HepG2 (cell line): ENCODE measurements around the gene SKIC2. TPM values are rescaled to one million over a fixed set of nuclear protein-coding genes. Genes with fewer than 3 reads are reported as not detected.

Experiments used
- CENPX ChIP-seq: sonication (generic); formaldehyde crosslinking; IDR thresholded peaks from 2 replicates; pipeline ENCODE4 v1.9.0; 2021; ENCODE audit warnings: mild to moderate bottlenecking, missing genetic modification reagents, moderate library complexity
- EEA1 ChIP-seq: sonication (generic); formaldehyde crosslinking; IDR thresholded peaks from 2 replicates; pipeline ENCODE4 v1.5.1; 2020; ENCODE audit warnings: mild to moderate bottlenecking, missing genetic modification reagents, borderline replicate concordance
- FOXM1 ChIP-seq: sonication (generic); formaldehyde crosslinking; IDR thresholded peaks from 2 replicates; pipeline ENCODE4 v1.5.0; 2020; ENCODE audit warnings: missing genetic modification reagents
- PCBP2 ChIP-seq: fragments of 200-400 bp; formaldehyde crosslinking; optimal IDR thresholded peaks from 2 replicates; pipeline ENCODE3; 2018; ENCODE audit warnings: low read length, low read depth; ENCODE audit not compliant: poor library complexity, severe bottlenecking
- ZNF605 ChIP-seq: sonication (generic); formaldehyde crosslinking; IDR thresholded peaks from 2 replicates; pipeline ENCODE4 v1.8.0; 2022; ENCODE audit warnings: mild to moderate bottlenecking, missing genetic modification reagents
- ZSCAN12 ChIP-seq: sonication (generic); formaldehyde crosslinking; IDR thresholded peaks from 2 replicates; pipeline ENCODE4 v1.9.0; 2021; ENCODE audit warnings: mild to moderate bottlenecking, missing genetic modification reagents
- polyA plus RNA-seq, 8 experiments: library from polyadenylated mRNA; depleted of rRNA in 3 of 8; stranded (reverse) in 7 of 8; unstranded in 1 of 8; fragments of >200 nt; fragmentation: Illumina TruSeq in 4 of 8; extraction: Trizol in 4 of 8; gene quantifications; 2 replicates each; pipeline versions ENCODE4 v1.2.1 to v1.2.3, GENCODE V29; 2011 to 2016; ENCODE audit warnings: low read depth in 4 of 8, missing spikeins in 1 of 8, mixed read lengths in 1 of 8; ENCODE audit not compliant: insufficient read depth in 1 of 8
- total RNA-seq, 5 experiments: library from RNA; depleted of rRNA; stranded (reverse); fragments of >200 nt; fragmentation: Illumina TruSeq; extraction: Trizol; gene quantifications; 2 replicates each; pipeline ENCODE4 v1.2.3, GENCODE V29; 2016; ENCODE audit warnings: low read depth in 1 of 5
- TF ChIP-seq, protein P1 (sequence below): sonication (generic); formaldehyde crosslinking; conservative IDR thresholded peaks from 2 replicates; pipeline ENCODE4 v1.8.1; 2023; ENCODE audit warnings: missing genetic modification reagents
- TF ChIP-seq, protein P2 (sequence below): sonication (generic); formaldehyde crosslinking; IDR thresholded peaks from 2 replicates; pipeline ENCODE4 v1.4.0; 2020; ENCODE audit warnings: missing genetic modification reagents
- TF ChIP-seq, protein P3 (sequence below): sonication (generic); formaldehyde crosslinking; IDR thresholded peaks from 2 replicates; pipeline ENCODE4 v1.4.0; 2020; ENCODE audit warnings: missing genetic modification reagents, borderline replicate concordance
- TF ChIP-seq, protein P4 (sequence below): sonication (generic); formaldehyde crosslinking; IDR thresholded peaks from 2 replicates; pipeline ENCODE4 v1.5.0; 2020; ENCODE audit warnings: missing genetic modification reagents

The SKIC2 gene
- total and polyA plus RNA-seq, 2 of the 13 experiments (the other 11 are each of a cell fraction or from before 2014, with no cell fraction given): 67.1 to 68.4 TPM

DNA sequence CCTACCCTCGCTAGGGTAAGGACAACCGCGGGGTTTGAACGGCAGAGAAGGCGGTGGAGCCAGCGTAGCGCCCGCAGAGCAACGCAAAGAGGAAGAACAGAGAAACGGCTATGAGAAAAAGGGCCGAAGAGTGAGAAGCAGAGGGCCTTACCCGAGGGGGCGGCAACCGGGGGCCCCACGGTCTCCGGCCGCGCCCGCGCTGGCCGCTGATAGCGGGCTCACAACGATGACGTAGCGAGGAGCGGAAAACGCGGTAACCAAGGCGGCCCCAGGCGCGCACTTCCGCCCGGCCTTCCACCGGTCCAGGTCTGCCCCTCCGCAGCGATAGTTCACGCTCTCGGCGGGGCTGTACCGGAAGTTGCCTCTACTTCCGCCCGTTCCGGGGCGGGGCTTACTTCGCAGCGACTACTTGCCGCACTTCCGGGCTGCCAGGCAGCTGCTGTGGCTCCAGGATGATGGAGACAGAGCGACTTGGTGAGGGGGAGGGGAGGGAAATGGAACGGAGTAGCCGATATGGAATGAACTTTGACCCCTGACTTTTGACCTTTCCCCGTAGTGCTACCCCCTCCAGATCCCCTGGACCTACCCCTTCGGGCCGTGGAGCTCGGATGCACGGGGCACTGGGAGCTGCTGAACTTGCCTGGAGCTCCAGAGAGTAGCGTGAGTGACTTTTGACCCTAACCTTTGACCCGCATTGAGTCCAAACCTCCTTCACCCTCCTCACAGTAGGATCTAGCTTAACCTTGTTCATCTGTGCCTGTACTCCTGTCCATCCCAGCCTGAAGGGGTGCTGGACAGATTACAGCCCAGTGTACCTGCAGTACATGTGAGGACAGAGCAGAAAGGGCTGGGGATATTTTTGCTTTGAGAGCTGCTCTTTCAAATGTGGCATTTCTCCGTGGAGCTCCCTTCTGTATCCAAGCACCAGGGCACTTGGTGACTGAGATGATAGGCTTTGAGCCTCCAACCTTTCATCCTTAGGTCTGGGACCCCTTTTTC, at the start of gene SKIC2, which contains the start of gene NELFE (continued):
- TF ChIP-seq, protein P1, sequence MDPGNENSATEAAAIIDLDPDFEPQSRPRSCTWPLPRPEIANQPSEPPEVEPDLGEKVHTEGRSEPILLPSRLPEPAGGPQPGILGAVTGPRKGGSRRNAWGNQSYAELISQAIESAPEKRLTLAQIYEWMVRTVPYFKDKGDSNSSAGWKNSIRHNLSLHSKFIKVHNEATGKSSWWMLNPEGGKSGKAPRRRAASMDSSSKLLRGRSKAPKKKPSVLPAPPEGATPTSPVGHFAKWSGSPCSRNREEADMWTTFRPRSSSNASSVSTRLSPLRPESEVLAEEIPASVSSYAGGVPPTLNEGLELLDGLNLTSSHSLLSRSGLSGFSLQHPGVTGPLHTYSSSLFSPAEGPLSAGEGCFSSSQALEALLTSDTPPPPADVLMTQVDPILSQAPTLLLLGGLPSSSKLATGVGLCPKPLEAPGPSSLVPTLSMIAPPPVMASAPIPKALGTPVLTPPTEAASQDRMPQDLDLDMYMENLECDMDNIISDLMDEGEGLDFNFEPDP (CRISPR knock-in tag): no peak
- no peak for TF ChIP-seq FOXM1 (CRISPR knock-in tag)
- TF ChIP-seq, protein P2, sequence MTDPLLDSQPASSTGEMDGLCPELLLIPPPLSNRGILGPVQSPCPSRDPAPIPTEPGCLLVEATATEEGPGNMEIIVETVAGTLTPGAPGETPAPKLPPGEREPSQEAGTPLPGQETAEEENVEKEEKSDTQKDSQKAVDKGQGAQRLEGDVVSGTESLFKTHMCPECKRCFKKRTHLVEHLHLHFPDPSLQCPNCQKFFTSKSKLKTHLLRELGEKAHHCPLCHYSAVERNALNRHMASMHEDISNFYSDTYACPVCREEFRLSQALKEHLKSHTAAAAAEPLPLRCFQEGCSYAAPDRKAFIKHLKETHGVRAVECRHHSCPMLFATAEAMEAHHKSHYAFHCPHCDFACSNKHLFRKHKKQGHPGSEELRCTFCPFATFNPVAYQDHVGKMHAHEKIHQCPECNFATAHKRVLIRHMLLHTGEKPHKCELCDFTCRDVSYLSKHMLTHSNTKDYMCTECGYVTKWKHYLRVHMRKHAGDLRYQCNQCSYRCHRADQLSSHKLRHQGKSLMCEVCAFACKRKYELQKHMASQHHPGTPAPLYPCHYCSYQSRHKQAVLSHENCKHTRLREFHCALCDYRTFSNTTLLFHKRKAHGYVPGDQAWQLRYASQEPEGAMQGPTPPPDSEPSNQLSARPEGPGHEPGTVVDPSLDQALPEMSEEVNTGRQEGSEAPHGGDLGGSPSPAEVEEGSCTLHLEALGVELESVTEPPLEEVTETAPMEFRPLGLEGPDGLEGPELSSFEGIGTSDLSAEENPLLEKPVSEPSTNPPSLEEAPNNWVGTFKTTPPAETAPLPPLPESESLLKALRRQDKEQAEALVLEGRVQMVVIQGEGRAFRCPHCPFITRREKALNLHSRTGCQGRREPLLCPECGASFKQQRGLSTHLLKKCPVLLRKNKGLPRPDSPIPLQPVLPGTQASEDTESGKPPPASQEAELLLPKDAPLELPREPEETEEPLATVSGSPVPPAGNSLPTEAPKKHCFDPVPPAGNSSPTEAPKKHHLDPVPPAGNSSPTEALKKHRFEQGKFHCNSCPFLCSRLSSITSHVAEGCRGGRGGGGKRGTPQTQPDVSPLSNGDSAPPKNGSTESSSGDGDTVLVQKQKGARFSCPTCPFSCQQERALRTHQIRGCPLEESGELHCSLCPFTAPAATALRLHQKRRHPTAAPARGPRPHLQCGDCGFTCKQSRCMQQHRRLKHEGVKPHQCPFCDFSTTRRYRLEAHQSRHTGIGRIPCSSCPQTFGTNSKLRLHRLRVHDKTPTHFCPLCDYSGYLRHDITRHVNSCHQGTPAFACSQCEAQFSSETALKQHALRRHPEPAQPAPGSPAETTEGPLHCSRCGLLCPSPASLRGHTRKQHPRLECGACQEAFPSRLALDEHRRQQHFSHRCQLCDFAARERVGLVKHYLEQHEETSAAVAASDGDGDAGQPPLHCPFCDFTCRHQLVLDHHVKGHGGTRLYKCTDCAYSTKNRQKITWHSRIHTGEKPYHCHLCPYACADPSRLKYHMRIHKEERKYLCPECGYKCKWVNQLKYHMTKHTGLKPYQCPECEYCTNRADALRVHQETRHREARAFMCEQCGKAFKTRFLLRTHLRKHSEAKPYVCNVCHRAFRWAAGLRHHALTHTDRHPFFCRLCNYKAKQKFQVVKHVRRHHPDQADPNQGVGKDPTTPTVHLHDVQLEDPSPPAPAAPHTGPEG (CRISPR knock-in tag): peak; percentile 84; the same call in 1 of the 2 replicates
- TF ChIP-seq, protein P3, sequence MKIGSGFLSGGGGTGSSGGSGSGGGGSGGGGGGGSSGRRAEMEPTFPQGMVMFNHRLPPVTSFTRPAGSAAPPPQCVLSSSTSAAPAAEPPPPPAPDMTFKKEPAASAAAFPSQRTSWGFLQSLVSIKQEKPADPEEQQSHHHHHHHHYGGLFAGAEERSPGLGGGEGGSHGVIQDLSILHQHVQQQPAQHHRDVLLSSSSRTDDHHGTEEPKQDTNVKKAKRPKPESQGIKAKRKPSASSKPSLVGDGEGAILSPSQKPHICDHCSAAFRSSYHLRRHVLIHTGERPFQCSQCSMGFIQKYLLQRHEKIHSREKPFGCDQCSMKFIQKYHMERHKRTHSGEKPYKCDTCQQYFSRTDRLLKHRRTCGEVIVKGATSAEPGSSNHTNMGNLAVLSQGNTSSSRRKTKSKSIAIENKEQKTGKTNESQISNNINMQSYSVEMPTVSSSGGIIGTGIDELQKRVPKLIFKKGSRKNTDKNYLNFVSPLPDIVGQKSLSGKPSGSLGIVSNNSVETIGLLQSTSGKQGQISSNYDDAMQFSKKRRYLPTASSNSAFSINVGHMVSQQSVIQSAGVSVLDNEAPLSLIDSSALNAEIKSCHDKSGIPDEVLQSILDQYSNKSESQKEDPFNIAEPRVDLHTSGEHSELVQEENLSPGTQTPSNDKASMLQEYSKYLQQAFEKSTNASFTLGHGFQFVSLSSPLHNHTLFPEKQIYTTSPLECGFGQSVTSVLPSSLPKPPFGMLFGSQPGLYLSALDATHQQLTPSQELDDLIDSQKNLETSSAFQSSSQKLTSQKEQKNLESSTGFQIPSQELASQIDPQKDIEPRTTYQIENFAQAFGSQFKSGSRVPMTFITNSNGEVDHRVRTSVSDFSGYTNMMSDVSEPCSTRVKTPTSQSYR (CRISPR knock-in tag): peak; percentile 97
- no peak; the same call in 1 of the 2 replicates for TF ChIP-seq ZNF605 (CRISPR knock-in tag)
- TF ChIP-seq, protein P4, sequence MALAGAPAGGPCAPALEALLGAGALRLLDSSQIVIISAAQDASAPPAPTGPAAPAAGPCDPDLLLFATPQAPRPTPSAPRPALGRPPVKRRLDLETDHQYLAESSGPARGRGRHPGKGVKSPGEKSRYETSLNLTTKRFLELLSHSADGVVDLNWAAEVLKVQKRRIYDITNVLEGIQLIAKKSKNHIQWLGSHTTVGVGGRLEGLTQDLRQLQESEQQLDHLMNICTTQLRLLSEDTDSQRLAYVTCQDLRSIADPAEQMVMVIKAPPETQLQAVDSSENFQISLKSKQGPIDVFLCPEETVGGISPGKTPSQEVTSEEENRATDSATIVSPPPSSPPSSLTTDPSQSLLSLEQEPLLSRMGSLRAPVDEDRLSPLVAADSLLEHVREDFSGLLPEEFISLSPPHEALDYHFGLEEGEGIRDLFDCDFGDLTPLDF (CRISPR knock-in tag): peak; percentile 98
- peak; percentile 79; the same call in 1 of the 2 replicates for TF ChIP-seq ZSCAN12 (CRISPR knock-in tag)
- no peak for TF ChIP-seq CENPX
- no peak for TF ChIP-seq PCBP2
- no peak for TF ChIP-seq EEA1 (CRISPR knock-in tag)
